ENCODE results near the gene CBX8. TPM values are rescaled to one million over a fixed set of nuclear protein-coding genes. Genes with fewer than 3 reads are reported as not detected.

CBX8 gene
- total RNA-seq, 1 donor from 2014 or later, result 1.1 TPM

- H3K36me3 ChIP-seq, result no peaks in the 10 kb centered on the region
- intact Hi-C loops (cut with DNase I), result no loop called here
- peak overlapping the region; percentile 8 to 9 for H3K4me3 ChIP-seq
- no peak for DNase-seq (ENCODE audit: low spot score in 2 of 2)
- H3K27ac ChIP-seq, result no peak overlapping the region
- H3K4me1 ChIP-seq, result peaks cover 18 to 19% of the 10 kb centered on the region in 2 donors
- TF ChIP-seq CTCF (IDR thresholded peaks at IDR 0.05), result no peak
- peaks cover 72% of the 10 kb centered on the region for H3K27me3 ChIP-seq
- no peaks in the 10 kb centered on the region for H3K9me3 ChIP-seq
These were observed 3.7 kb upstream of the CBX8 start for GRCh38 chr17:79800325-79801155.

- Histone ChIP-seq H3K36me3 (no peaks in the 10 kb centered on the region), H3K27me3 (peaks cover 63% of the 10 kb centered on the region), H3K27ac (no peak overlapping the region), H3K9me3 (no peaks in the 10 kb centered on the region), H3K4me1 (peaks cover 18 to 19% of the 10 kb centered on the region in 2 donors), H3K4me3 (no peak overlapping the region)
- intact Hi-C loops (cut with DNase I), result no loop called here
- no peak for DNase-seq (ENCODE audit: low spot score in 2 of 2)
- no peak for TF ChIP-seq CTCF (IDR thresholded peaks at IDR 0.05)
These were observed 2.9 kb upstream of the CBX8 start for GRCh38 chr17:79799538-79800324.

- TF ChIP-seq CTCF (IDR thresholded peaks at IDR 0.05), result no peak
- H3K27me3 ChIP-seq, result peaks cover 58% of the 10 kb centered on the region
- H3K9me3 ChIP-seq, result no peaks in the 10 kb centered on the region
- no peaks in the 10 kb centered on the region for H3K36me3 ChIP-seq
- intact Hi-C loops (cut with DNase I), result no loop called here
- no peak for DNase-seq (ENCODE audit: low spot score in 2 of 2)
- peaks cover 18 to 19% of the 10 kb centered on the region in 2 donors for H3K4me1 ChIP-seq
- H3K27ac ChIP-seq, result no peak overlapping the region
- H3K4me3 ChIP-seq, result no peak overlapping the region
These were observed 2.3 kb upstream of the CBX8 start for GRCh38 chr17:79799174-79799537.

GRCh38 chr17:79798299-79799173 lies 1.7 kb upstream of the CBX8 start:
- Histone ChIP-seq H3K4me1 (peaks cover 19 to 20% of the 10 kb centered on the region in 2 donors), H3K27ac (no peak overlapping the region), H3K9me3 (no peaks in the 10 kb centered on the region), H3K4me3 (peak overlapping the region; percentile 79 to 82), H3K27me3 (peaks cover 54% of the 10 kb centered on the region), H3K36me3 (no peaks in the 10 kb centered on the region)
- no peak for DNase-seq (ENCODE audit: low spot score in 2 of 2)
- intact Hi-C loops (cut with DNase I), result no loop called here
- no peak for TF ChIP-seq CTCF (IDR thresholded peaks at IDR 0.05)

All from ascending aorta (tissue), 2 donors.